Esophagus squamous epithelium (tissue), 5 donors: ENCODE measurements around the gene MTSS2. TPM values are rescaled to one million over a fixed set of nuclear protein-coding genes. Genes with fewer than 3 reads are reported as not detected.
A peak's percentile ranks its signal among the peaks of the same experiment; 100 is the strongest.

Source experiments
- DNase-seq: peaks from one replicate; lab custom pipeline; 2025; lab: John Stamatoyannopoulos, UW
- H3K27ac ChIP-seq, 4 donors: fragments of 200-600 bp; sonication (generic); one replicate each; pipeline ENCODE4 v1.5.1; 2016 to 2019; ENCODE audit warnings: mild to moderate bottlenecking in 1 of 4
- H3K27me3 ChIP-seq, 4 donors: fragments of 200-600 bp; sonication (generic); 1 replicate in 3 of 4; 2 replicates in 1 of 4; pipeline versions ENCODE4 v1.5.1 to v1.6.0; 2017 to 2021; ENCODE audit warnings: antibody characterized with exemption in 1 of 4
- H3K36me3 ChIP-seq, 3 donors: fragments of 200-600 bp; sonication (generic); one replicate each; pipeline ENCODE4 v1.5.1; 2016 to 2019
- H3K4me1 ChIP-seq, 3 donors: fragments of 200-600 bp; sonication (generic); one replicate each; pipeline ENCODE4 v1.5.1; 2017 to 2019
- H3K4me3 ChIP-seq, 4 donors: fragments of 200-600 bp; sonication (generic); 1 replicate in 3 of 4; 2 replicates in 1 of 4; pipeline ENCODE4 v1.5.1; 2016 to 2019; ENCODE audit warnings: mild to moderate bottlenecking in 2 of 4, moderate library complexity in 1 of 4
- H3K9me3 ChIP-seq, 3 donors: fragments of 200-600 bp; sonication (generic); one replicate each; pipeline ENCODE4 v1.5.1; 2016 to 2019
- CTCF ChIP-seq, 6 experiments: fragments of 450-650 bp in 4 of 6; fragments of 200-600 bp in 2 of 6; sonication (generic) in 2 of 6; IDR thresholded peaks; one replicate each; pipeline ENCODE4 v1.5.1; 2016 to 2019; ENCODE audit warnings: antibody characterized with exemption in 6 of 6, mild to moderate bottlenecking in 4 of 6, moderate library complexity in 4 of 6
- POLR2A ChIP-seq, 4 donors: fragments of 450-650 bp; IDR thresholded peaks; one replicate each; pipeline ENCODE4 v1.6.1; 2017; ENCODE audit warnings: antibody characterized with exemption in 4 of 4, mild to moderate bottlenecking in 4 of 4, moderate library complexity in 3 of 4
- WGBS, 2 donors: methylation state at CpG; one replicate each; pipeline ENCODE4 v1.1.5; 2018; 5-methylcytosine and 5-hydroxymethylcytosine counted together
- intact Hi-C: fragments of 100-400 bp; cut with DNase I; formaldehyde crosslinking; loops from one replicate; pipeline ENCODE4 v1.15.0; 2022
- total RNA-seq, 4 donors: library from RNA; depleted of rRNA; stranded (reverse); fragments of >200 nt; gene quantifications; one replicate each; pipeline ENCODE4 v1.1.0, GENCODE V29; 2016
- donor health status: DM: yes; HTN: yes; CAD: no.

The MTSS2 gene
- total RNA-seq, 4 donors from 2014 or later: 15.5 to 39.7 (median 27.5) TPM

GRCh38 chr16:70661534-70661917, 24.3 kb downstream of the MTSS2 start:
- intact Hi-C loops: no loop called here
- TF ChIP-seq POLR2A (IDR thresholded peaks at IDR 0.05): no peak
- no peak for TF ChIP-seq CTCF (IDR thresholded peaks at IDR 0.05)
- Histone ChIP-seq H3K9me3 (no peaks in the 10 kb centered on the region), H3K27ac (peak overlapping the region in 1 of 4 donors; percentile 0), H3K4me3 (no peak overlapping the region), H3K27me3 (no peaks in the 10 kb centered on the region), H3K36me3 (peaks cover 31 to 64% (median 34%) of the 10 kb centered on the region in 3 donors), H3K4me1 (peaks cover 0 to 21% (median 0%) of the 10 kb centered on the region in 3 donors)
- no peak for DNase-seq
- WGBS, 2 donors: 58 to 73% methylated on average over 9 to 17 of the region's 17 CpGs

- 31 to 50% methylated on average over 3 to 6 of the region's 7 CpGs for WGBS, 2 donors
- H3K9me3 ChIP-seq: no peaks in the 10 kb centered on the region
- TF ChIP-seq CTCF (IDR thresholded peaks at IDR 0.05) (no peak), POLR2A (IDR thresholded peaks at IDR 0.05) (no peak)
- H3K4me3 ChIP-seq: no peak overlapping the region
- no peaks in the 10 kb centered on the region for H3K27me3 ChIP-seq
- intact Hi-C loops: no loop called here
- DNase-seq: no peak
- H3K27ac ChIP-seq: no peak overlapping the region
- H3K4me1 ChIP-seq: peaks cover 0 to 21% (median 0%) of the 10 kb centered on the region in 3 donors
- peaks cover 28 to 64% (median 29%) of the 10 kb centered on the region in 3 donors for H3K36me3 ChIP-seq
These were observed 25.0 kb downstream of the MTSS2 start for GRCh38 chr16:70660672-70661350.

DNA sequence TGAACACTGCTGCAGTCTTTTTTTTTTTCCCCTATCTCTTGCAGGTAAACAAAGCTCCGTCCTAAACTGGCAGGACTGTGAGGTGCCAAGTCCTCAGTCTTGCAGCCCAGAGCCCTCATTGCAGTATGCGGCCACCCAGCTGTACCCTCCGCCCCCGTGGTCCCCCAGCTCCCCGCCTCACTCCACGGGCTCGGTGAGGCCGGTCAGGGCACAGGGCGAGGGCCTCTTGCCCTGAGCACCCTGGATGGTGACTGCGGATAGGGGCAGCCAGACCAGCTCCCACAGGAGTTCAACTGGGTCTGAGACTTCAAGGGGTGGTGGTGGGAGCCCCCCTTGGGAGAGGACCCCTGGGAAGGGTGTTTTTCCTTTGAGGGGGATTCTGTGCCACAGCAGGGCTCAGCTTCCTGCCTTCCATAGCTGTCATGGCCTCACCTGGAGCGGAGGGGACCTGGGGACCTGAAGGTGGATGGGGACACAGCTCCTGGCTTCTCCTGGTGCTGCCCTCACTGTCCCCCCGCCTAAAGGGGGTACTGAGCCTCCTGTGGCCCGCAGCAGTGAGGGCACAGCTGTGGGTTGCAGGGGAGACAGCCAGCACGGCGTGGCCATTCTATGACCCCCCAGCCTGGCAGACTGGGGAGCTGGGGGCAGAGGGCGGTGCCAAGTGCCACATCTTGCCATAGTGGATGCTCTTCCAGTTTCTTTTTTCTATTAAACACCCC, 25.7 kb downstream of the MTSS2 start:
- intact Hi-C loops: loop anchor here (5.0 to 10.0 kb wide), 2 partner anchors 138 to 295 kb away; partner anchors contain the start of genes COG4 and SF3B3
- Histone ChIP-seq H3K27ac (no peak overlapping the region), H3K4me3 (no peak overlapping the region), H3K36me3 (peaks cover 21 to 63% (median 22%) of the 10 kb centered on the region in 3 donors), H3K9me3 (no peaks in the 10 kb centered on the region), H3K4me1 (peaks cover 0 to 21% (median 0%) of the 10 kb centered on the region in 3 donors), H3K27me3 (no peaks in the 10 kb centered on the region)
- no peak for DNase-seq
- TF ChIP-seq POLR2A (IDR thresholded peaks at IDR 0.05) (no peak), CTCF (IDR thresholded peaks at IDR 0.05) (no peak)
- no CpG with 5 or more reads among the region's 16 CpGs for WGBS, 2 donors

GRCh38 chr16:70659546-70659945, 26.3 kb downstream of the MTSS2 start:
- intact Hi-C loops: loop anchor here (5.0 to 10.0 kb wide), 2 partner anchors 137 to 295 kb away; partner anchors contain the start of genes COG4 and SF3B3
- no peak for DNase-seq
- 60 to 81% methylated on average over 3 to 7 of the region's 12 CpGs for WGBS, 2 donors

More at GRCh38 chr16:70659546-70659945, 26.3 kb downstream of the MTSS2 start:
- H3K9me3 ChIP-seq: no peaks in the 10 kb centered on the region
- H3K27ac ChIP-seq: no peak overlapping the region
- TF ChIP-seq POLR2A (IDR thresholded peaks at IDR 0.05): no peak
- no peak for TF ChIP-seq CTCF (IDR thresholded peaks at IDR 0.05)
- no peaks in the 10 kb centered on the region for H3K27me3 ChIP-seq
- H3K4me1 ChIP-seq: peaks cover 0 to 21% (median 0%) of the 10 kb centered on the region in 3 donors
- H3K4me3 ChIP-seq: no peak overlapping the region
- H3K36me3 ChIP-seq: peaks cover 15 to 61% (median 16%) of the 10 kb centered on the region in 3 donors
